Esophagus muscularis mucosa (tissue), 3 donors: ENCODE measurements around the gene NFATC2IP.

Experiments
- CTCF ChIP-seq, 3 experiments: fragments of 200-600 bp in 2 of 3; fragments of 450-650 bp in 1 of 3; sonication (generic) in 2 of 3; IDR thresholded peaks; one replicate each; pipeline ENCODE4 v1.5.1; 2017 to 2019; ENCODE audit warnings: antibody characterized with exemption in 3 of 3, mild to moderate bottlenecking in 2 of 3, moderate library complexity in 1 of 3
- POLR2A ChIP-seq: fragments of 450-650 bp; IDR thresholded peaks from one replicate; pipeline ENCODE4 v1.6.1; 2017; ENCODE audit warnings: antibody characterized with exemption, moderate library complexity, mild to moderate bottlenecking, low read depth

GRCh38 chr16:28912558-28912957 lies 38.2 kb upstream of the NFATC2IP start:
- TF ChIP-seq CTCF (IDR thresholded peaks at IDR 0.05) = no peak
- no peak for TF ChIP-seq POLR2A
